OCI-LY1 (cell line): ENCODE results near the gene MCTP1.
"Not testable (repeated sequence)": the region's sequence is repeated elsewhere in the genome, so short reads cannot be mapped to it uniquely, and the experiment has no call there.

Source experiments
- H2AFZ ChIP-seq: fragments of 200-600 bp; sonication (generic), shearing (Covaris generic); 2 replicates; pipeline ENCODE4 v1.6.0; 2014; ENCODE audit warnings: antibody characterized with exemption, mild to moderate bottlenecking, low read length
- H3F3A ChIP-seq: fragments of 200-600 bp; sonication (generic), shearing (Covaris generic); 2 replicates; pipeline ENCODE4 v1.6.0; 2014; ENCODE audit warnings: mild to moderate bottlenecking, antibody characterized with exemption, low read length, moderate library complexity; ENCODE audit not compliant: insufficient read depth
- H3K27ac ChIP-seq: fragments of 200-600 bp; sonication (generic); 2 replicates; pipeline ENCODE4 v1.5.1; 2014; ENCODE audit warnings: low read length, mixed run types, mild to moderate bottlenecking, low read depth; ENCODE audit not compliant: poor library complexity, severe bottlenecking
- H3K27me3 ChIP-seq: fragments of 200-600 bp; sonication (generic); 2 replicates; pipeline ENCODE4 v1.6.0; 2014; ENCODE audit warnings: antibody characterized with exemption, mild to moderate bottlenecking, low read length, moderate library complexity; ENCODE audit not compliant: insufficient read depth
- H3K36me3 ChIP-seq: fragments of 200-600 bp; sonication (generic); 2 replicates; pipeline ENCODE4 v1.6.1; 2014; ENCODE audit warnings: mild to moderate bottlenecking, antibody characterized with exemption, low read length, moderate library complexity, mixed read lengths; ENCODE audit not compliant: insufficient read depth
- H3K4me1 ChIP-seq: fragments of 200-600 bp; sonication (generic); 2 replicates; pipeline ENCODE4 v1.5.1; 2014; ENCODE audit warnings: mild to moderate bottlenecking, low read length, moderate library complexity; ENCODE audit not compliant: insufficient read depth, severe bottlenecking
- H3K4me2 ChIP-seq: fragments of 200-600 bp; sonication (generic), shearing (Covaris generic); 2 replicates; pipeline ENCODE4 v1.6.1; 2014; ENCODE audit warnings: low read length
- H3K4me3 ChIP-seq: fragments of 200-600 bp; sonication (generic); 2 replicates; pipeline ENCODE4 v1.5.1; 2014; ENCODE audit warnings: low read length, low read depth, mild to moderate bottlenecking, mixed read lengths; ENCODE audit not compliant: poor library complexity, severe bottlenecking
- H3K79me2 ChIP-seq: fragments of 200-600 bp; shearing (Covaris generic); 2 replicates; pipeline ENCODE4 v1.6.1; 2016; ENCODE audit warnings: mixed run types, low read length, mixed read lengths; ENCODE audit not compliant: insufficient read depth
- H3K9ac ChIP-seq: fragments of 200-600 bp; sonication (generic), shearing (Covaris generic); 2 replicates; pipeline ENCODE4 v1.6.1; 2014; ENCODE audit warnings: mild to moderate bottlenecking, low read length, mixed read lengths
- H3K9me2 ChIP-seq: fragments of 200-600 bp; sonication (generic), shearing (Covaris generic); 2 replicates; pipeline ENCODE4 v1.6.1; 2014; ENCODE audit warnings: low read depth, mild to moderate bottlenecking, low read length, mixed read lengths
- H3K9me3 ChIP-seq: fragments of 200-600 bp; shearing (Covaris generic); 2 replicates; pipeline ENCODE4 v1.6.1; 2014; ENCODE audit warnings: low read length, mixed read lengths
- H4K20me1 ChIP-seq: fragments of 200-600 bp; sonication (generic), shearing (Covaris generic); 2 replicates; pipeline ENCODE4 v1.6.0; 2016; ENCODE audit warnings: mild to moderate bottlenecking, low read length; ENCODE audit not compliant: insufficient read depth
- EZH2 ChIP-seq: fragments of 200-600 bp; sonication (generic), shearing (Covaris generic); IDR thresholded peaks from 2 replicates; pipeline ENCODE4 v1.8.0; 2017; ENCODE audit warnings: borderline replicate concordance, mixed run types, mild to moderate bottlenecking, antibody characterized with exemption, low read length, moderate library complexity, mixed read lengths
- TF ChIP-seq, protein P1 (sequence below): fragments of 200-600 bp; sonication (generic), shearing (Covaris generic); IDR thresholded peaks from 2 replicates; pipeline ENCODE4 v1.5.1; 2017; ENCODE audit warnings: mild to moderate bottlenecking, antibody characterized with exemption, low read length, moderate library complexity, mixed read lengths

The MCTP1 gene

DNA sequence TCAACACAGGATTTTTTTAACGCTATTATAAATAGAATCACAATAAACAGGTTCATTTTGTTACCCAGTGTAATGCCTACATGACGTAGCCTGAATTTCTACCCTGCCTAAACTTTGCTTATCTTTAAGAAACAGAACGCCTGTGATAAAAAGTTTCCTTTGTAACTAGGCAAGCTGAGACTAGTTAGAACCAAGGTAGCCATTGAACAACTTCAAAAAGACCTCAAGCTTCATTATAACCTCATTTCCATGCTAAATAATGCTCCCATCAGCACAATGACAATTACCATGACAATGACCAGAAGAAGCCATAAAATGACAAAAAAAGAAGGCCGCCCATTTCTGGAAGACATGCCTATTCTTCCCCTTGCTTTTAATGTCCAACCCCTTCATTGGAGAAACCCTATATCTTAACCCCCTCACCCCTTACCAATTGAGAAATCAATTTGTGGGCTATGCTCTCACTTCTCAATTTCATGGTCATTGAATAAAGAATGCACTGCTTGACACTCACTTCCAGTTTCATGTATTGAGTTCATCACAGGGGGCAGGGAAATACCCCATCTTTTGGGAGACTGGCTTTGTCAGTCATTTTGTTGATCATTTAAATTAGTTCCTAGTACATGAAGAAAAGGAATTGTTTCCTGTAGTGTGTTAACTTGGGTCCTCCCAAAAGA is 276.8 kb downstream of the MCTP1 start:
- H3K36me3 ChIP-seq = no peaks in the 10 kb centered on the region
- no peak overlapping the region for H3K4me2 ChIP-seq
- H3K27me3 ChIP-seq = no peaks in the 10 kb centered on the region
- TF ChIP-seq EZH2 = no peak
- TF ChIP-seq, protein P1, sequence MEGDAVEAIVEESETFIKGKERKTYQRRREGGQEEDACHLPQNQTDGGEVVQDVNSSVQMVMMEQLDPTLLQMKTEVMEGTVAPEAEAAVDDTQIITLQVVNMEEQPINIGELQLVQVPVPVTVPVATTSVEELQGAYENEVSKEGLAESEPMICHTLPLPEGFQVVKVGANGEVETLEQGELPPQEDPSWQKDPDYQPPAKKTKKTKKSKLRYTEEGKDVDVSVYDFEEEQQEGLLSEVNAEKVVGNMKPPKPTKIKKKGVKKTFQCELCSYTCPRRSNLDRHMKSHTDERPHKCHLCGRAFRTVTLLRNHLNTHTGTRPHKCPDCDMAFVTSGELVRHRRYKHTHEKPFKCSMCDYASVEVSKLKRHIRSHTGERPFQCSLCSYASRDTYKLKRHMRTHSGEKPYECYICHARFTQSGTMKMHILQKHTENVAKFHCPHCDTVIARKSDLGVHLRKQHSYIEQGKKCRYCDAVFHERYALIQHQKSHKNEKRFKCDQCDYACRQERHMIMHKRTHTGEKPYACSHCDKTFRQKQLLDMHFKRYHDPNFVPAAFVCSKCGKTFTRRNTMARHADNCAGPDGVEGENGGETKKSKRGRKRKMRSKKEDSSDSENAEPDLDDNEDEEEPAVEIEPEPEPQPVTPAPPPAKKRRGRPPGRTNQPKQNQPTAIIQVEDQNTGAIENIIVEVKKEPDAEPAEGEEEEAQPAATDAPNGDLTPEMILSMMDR = no peak
- H3K4me1 ChIP-seq = no peaks in the 10 kb centered on the region
- no peaks in the 10 kb centered on the region for H4K20me1 ChIP-seq
- H3K9me2 ChIP-seq = no peaks in the 10 kb centered on the region
- no peaks in the 10 kb centered on the region for H3K79me2 ChIP-seq
- no peak overlapping the region for H3K27ac ChIP-seq
- H3K9ac ChIP-seq = no peak overlapping the region
- no peaks in the 10 kb centered on the region for H3F3A ChIP-seq
- no peak overlapping the region for H3K4me3 ChIP-seq
- no peak overlapping the region for H2AFZ ChIP-seq
- 0 out of 2 replicates have a peak, but pooled peaks cover 2% of the 10 kb centered on the region for H3K9me3 ChIP-seq

DNA sequence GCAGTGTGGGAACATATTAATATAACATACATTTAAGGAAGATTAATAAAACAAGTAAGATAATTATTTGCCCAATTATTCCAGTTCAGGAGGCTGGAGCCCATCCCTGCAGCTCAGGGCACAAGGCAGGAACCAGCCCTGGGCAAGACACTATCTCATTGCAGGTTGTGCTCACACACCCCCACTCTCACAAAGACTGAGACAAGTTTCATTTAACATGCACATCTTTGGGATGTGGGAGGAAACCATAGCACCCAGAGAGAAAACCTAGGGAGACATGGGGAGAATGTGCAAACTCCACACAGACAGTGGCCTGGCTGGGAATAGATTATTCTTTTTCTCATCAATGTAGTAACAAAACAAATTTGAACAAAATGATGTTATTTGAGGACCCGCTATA is 279.1 kb downstream of the MCTP1 start:
- H3K9ac ChIP-seq = no peak overlapping the region
- 0 out of 2 replicates have a peak, but pooled peaks cover 2% of the 10 kb centered on the region for H3K9me3 ChIP-seq
- no peaks in the 10 kb centered on the region for H3K36me3 ChIP-seq
- H4K20me1 ChIP-seq = no peaks in the 10 kb centered on the region
- H3F3A ChIP-seq = no peaks in the 10 kb centered on the region
- H3K4me2 ChIP-seq = no peak overlapping the region
- no peaks in the 10 kb centered on the region for H3K4me1 ChIP-seq
- H3K27ac ChIP-seq = no peak overlapping the region
- H2AFZ ChIP-seq = no peak overlapping the region
- no peaks in the 10 kb centered on the region for H3K27me3 ChIP-seq
- H3K79me2 ChIP-seq = no peaks in the 10 kb centered on the region
- no peak for TF ChIP-seq EZH2
- TF ChIP-seq, protein P1 = no peak
- no peaks in the 10 kb centered on the region for H3K9me2 ChIP-seq
- H3K4me3 ChIP-seq = no peak overlapping the region

DNA sequence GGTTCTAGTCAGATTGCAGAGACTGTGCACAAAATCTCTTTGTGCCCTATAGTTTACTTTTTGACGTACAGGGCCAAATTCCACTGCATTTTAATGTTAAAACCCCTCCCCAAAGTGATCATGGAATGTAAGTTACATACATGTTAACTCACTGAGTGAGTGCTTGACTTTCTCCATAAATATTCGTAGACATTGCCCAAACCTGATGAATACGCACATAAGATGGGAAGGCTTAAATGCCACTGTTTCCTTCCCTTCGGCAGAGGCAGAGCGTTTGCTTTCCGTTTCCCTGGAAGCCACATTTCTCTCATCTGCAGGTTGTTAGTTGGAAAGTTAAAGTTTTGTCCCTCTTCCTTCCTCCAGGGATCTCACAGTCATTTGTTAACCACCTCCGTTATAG is 286.2 kb downstream of the MCTP1 start:
- Histone ChIP-seq H3K27me3 (no peaks in the 10 kb centered on the region), H3K4me3 (no peak overlapping the region), H4K20me1 (no peaks in the 10 kb centered on the region), H3K9me3 (no peaks in the 10 kb centered on the region), H3K79me2 (no peaks in the 10 kb centered on the region), H3K4me2 (no peak overlapping the region), H3K4me1 (no peaks in the 10 kb centered on the region), H3K36me3 (no peaks in the 10 kb centered on the region), H2AFZ (no peak overlapping the region), H3K9ac (no peak overlapping the region), H3K27ac (no peak overlapping the region), H3F3A (no peaks in the 10 kb centered on the region), H3K9me2 (no peaks in the 10 kb centered on the region)
- no peak for TF ChIP-seq EZH2
- TF ChIP-seq, protein P1 = no peak

DNA sequence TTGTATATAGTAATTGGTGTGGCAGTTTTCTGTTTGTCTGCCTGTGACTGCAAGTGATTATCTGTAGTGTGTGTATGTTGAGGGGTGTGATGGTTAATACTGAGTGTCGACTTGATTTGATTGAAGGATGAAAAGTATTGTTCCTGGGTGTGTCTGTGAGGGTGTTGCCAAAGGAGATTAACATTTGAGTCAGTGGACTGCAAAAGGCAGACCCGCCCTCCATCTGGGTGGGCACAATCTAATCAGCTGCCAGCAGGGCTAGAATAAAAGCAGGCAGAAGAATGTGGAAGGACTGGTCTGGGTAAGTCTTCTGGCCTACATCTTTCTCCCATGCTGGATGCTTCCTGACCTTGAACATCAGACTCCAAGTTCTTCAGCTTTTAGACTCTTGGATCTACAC is 290.4 kb downstream of the MCTP1 start:
- not testable (repeated sequence) for H2AFZ ChIP-seq, H3K9me2 ChIP-seq, H3K79me2 ChIP-seq, H3K4me2 ChIP-seq, H3K9me3 ChIP-seq, H3F3A ChIP-seq, H3K9ac ChIP-seq, H3K27me3 ChIP-seq, H4K20me1 ChIP-seq, H3K36me3 ChIP-seq, H3K4me3 ChIP-seq, H3K27ac ChIP-seq, H3K4me1 ChIP-seq
